Kidney epithelial cell (primary cell): ENCODE results near the gene GDNF. TPM values are rescaled to one million over a fixed set of nuclear protein-coding genes. Genes with fewer than 3 reads are reported as not detected.

ENCODE experiments used
- DNase-seq: peaks from one replicate; pipeline ENCODE4 v3.0.0-alpha.2; 2010; ENCODE audit warnings: low read depth
- H3K27me3 ChIP-seq: 2 replicates; pipeline ENCODE4 v1.6.0; 2011; ENCODE audit warnings: low read length; ENCODE audit not compliant: control insufficient read depth, insufficient read depth
- H3K36me3 ChIP-seq: 2 replicates; pipeline ENCODE4 v1.5.1; 2011; ENCODE audit warnings: low read length; ENCODE audit not compliant: control insufficient read depth, insufficient read depth
- H3K4me3 ChIP-seq: 2 replicates; pipeline ENCODE4 v1.5.1; 2011; ENCODE audit warnings: low read depth, mild to moderate bottlenecking, control low read depth, low read length
- total RNA-seq: library from RNA; depleted of rRNA; stranded (reverse); fragments of >200 nt; gene quantifications from 2 replicates; pipeline ENCODE4 v1.2.3, GENCODE V29; 2015
- TF ChIP-seq, protein P1 (sequence below): IDR thresholded peaks from 2 replicates; pipeline ENCODE4 v1.5.1; 2011; ENCODE audit warnings: mild to moderate bottlenecking, moderate library complexity, low read length, control low read depth, inconsistent platforms; ENCODE audit not compliant: insufficient read depth, poor library complexity, severe bottlenecking

Gene GDNF
- total RNA-seq, 1 donor from 2014 or later = 1.0 TPM

DNA sequence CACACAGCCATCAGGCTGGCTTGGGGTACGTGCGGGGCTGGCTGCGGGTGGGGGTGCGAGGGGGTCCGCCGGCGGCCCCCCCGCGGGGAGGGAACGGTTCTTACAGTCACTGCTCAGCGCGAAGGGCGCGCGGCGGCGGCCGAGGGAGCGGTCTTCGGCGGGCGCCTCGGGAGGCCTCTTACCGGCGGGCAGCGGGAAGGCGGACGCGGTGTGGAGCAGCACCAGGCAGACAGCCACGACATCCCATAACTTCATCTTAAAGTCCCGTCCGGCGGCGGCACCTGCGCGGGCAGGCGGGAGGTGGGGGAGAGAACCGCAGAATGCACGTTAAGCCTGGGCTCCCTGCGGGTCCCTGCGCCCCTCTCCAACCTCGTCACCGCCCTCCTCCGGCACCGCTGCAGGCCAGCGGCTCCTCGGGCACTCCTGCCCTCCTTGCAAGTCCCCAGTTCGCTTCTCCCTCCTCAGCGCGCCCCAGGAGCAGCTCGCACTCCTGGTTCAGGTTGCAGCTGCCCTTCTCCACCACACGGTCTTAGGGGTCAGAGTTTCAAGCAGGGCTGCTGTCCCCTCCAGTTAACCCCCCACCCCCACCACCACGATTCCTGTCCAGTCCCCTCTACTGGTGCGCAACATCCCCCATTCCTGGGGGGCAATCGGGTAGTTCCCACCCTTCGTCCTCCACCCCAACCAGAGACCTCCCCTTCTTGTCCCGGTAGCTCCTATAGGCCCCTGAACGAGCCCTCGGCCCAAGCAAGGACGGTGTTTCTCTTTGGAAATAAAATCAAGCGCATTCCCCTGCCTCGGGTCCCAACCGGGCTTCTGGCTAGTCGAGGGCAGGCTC lies 5.1 kb downstream of the GDNF start:
- DNase-seq = no peak
- TF ChIP-seq, protein P1, sequence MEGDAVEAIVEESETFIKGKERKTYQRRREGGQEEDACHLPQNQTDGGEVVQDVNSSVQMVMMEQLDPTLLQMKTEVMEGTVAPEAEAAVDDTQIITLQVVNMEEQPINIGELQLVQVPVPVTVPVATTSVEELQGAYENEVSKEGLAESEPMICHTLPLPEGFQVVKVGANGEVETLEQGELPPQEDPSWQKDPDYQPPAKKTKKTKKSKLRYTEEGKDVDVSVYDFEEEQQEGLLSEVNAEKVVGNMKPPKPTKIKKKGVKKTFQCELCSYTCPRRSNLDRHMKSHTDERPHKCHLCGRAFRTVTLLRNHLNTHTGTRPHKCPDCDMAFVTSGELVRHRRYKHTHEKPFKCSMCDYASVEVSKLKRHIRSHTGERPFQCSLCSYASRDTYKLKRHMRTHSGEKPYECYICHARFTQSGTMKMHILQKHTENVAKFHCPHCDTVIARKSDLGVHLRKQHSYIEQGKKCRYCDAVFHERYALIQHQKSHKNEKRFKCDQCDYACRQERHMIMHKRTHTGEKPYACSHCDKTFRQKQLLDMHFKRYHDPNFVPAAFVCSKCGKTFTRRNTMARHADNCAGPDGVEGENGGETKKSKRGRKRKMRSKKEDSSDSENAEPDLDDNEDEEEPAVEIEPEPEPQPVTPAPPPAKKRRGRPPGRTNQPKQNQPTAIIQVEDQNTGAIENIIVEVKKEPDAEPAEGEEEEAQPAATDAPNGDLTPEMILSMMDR = peak; percentile 16
- Histone ChIP-seq H3K27me3 (peaks cover 49% of the 10 kb centered on the region), H3K4me3 (peak overlapping the region; percentile 37), H3K36me3 (no peaks in the 10 kb centered on the region)

DNA sequence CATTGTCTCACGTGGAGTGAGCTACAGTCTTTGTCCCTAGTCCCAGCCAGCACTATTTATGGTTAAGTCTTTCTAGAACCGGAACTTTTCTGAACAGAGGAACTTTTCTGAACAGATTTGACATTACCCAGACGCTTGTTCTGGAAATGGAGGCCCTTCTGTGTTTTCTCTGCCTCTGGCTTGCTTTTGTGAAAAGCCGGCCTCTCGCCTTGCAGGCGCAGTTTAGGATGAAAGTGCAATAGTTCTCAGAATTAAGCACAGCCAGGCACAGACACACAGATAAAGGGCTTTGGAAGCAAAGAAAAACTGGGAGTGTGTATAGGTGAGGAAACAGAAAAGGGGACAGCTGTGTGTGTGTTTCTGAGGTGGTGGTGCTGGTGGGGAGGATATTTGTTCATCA lies 5.9 kb downstream of the GDNF start:
- Histone ChIP-seq H3K27me3 (peaks cover 42% of the 10 kb centered on the region), H3K4me3 (no peak overlapping the region), H3K36me3 (no peaks in the 10 kb centered on the region)
- TF ChIP-seq, protein P1 = no peak
- DNase-seq = no peak

DNA sequence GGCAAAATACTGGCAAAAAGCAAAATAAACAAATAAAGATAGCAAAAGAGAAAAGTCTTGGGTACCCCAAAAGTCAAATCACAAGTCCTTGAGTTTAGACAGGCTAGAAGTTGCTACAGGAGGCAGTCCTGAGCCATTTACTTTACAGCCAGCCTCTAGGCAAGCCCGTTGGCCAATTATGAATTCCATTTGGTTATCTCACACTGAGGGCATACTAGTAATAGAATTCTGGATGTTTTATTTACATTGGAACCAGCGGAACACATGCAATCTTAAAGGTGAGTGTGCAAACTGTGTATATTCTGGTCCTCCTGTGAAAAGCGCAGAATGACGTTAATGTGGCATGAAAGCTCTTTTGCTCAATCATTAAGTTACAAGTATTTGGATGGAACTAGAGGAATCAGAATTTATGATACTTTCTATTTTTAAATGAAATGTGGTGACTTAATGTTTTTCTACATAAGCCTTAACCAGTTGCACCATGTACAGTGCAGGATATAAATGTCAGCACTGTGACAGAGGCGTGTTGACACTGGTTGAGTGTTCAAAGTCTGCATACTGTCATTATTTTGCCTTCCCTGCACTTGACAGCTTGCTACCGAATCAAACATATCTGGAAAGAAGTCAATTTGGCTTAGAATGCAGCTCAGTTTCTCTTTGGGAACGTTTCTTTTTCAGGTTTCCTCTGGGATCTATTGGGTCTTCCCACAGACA lies 7.9 kb downstream of the GDNF start:
- DNase-seq = no peak
- TF ChIP-seq, protein P1 = no peak
- Histone ChIP-seq H3K27me3 (peaks cover 25% of the 10 kb centered on the region), H3K4me3 (no peak overlapping the region), H3K36me3 (no peaks in the 10 kb centered on the region)

DNA sequence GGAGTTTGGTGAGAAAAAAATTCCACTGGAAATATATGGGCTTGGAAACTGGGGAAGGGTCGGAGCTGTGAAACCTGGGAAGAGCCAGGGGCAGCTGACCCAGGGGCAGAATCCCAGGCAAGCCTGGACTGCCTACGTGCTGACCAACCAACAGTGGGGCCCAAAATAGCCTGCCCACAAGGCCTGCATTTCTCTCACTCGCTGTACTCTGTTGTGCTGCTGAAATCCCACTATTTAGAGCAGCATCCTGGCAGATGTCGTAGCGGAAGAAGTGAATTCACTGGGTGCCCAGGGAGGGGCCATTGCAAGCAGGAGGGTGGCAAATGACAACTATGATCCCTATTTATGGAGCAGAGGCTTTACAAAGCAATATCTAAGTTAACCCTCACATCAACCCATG lies 9.5 kb downstream of the GDNF start:
- DNase-seq = no peak
- H3K27me3 ChIP-seq = peaks cover 11% of the 10 kb centered on the region
- H3K4me3 ChIP-seq = no peak overlapping the region
- TF ChIP-seq, protein P1 = no peak
- H3K36me3 ChIP-seq = no peaks in the 10 kb centered on the region

DNA sequence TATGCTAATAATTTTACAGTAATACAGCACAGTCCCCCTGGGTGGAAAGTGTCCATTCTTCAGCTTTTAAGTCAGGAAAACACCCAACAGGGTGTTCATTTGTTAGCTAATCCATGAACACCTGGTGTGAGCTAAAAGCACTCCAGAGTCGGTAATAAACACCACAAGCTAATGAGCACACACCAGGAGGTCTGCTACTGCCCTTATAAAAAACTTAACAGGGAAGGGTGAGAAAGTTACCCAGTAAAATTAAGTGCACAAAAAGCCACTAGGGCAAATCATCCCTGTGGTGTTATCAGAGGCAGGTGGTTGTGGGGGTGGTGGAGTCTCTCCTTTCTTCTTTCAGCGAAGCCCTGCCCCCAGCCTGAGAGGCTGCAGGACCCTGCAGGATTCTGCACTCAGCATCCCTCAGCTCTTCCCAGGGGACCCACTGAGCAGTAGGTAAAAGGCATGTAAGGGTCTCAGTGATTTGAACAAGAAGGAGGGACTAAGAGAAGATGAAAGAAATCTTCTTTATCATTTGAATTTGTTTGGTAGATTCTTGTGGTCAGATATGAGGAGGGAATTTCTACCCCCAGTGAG lies 14.4 kb downstream of the GDNF start:
- Histone ChIP-seq H3K4me3 (no peak overlapping the region), H3K36me3 (no peaks in the 10 kb centered on the region), H3K27me3 (no peaks in the 10 kb centered on the region)
- no peak for DNase-seq
- TF ChIP-seq, protein P1 = no peak
